Measurements from ENCODE around the gene ADK.

DNA sequence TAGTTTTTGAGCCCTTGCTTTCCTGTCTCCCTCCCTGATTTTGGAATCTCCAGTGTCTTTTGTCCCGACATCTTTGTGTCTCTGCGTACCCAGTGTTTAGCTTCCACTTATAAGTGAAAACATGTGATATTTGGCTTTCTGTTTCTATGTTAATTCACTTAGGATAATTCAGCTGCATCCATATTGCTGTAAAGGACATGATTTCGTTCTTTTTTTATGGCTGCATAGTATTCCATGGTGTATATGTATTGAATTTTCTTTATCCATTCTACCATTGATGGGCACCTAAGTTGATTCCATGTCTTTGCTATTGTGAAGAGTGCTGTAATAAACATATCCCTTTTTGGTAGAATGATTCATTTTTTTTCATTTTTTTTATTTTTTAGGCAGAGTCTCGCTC is 48.3 kb downstream of the ADK start:
- TF ChIP-seq, protein P1, sequence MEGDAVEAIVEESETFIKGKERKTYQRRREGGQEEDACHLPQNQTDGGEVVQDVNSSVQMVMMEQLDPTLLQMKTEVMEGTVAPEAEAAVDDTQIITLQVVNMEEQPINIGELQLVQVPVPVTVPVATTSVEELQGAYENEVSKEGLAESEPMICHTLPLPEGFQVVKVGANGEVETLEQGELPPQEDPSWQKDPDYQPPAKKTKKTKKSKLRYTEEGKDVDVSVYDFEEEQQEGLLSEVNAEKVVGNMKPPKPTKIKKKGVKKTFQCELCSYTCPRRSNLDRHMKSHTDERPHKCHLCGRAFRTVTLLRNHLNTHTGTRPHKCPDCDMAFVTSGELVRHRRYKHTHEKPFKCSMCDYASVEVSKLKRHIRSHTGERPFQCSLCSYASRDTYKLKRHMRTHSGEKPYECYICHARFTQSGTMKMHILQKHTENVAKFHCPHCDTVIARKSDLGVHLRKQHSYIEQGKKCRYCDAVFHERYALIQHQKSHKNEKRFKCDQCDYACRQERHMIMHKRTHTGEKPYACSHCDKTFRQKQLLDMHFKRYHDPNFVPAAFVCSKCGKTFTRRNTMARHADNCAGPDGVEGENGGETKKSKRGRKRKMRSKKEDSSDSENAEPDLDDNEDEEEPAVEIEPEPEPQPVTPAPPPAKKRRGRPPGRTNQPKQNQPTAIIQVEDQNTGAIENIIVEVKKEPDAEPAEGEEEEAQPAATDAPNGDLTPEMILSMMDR (IDR thresholded peaks at IDR 0.05; ENCODE audit: insufficient read depth, low read depth, low read length): no peak
- TF ChIP-seq EZH2 (IDR thresholded peaks at IDR 0.05; ENCODE audit: insufficient read depth, low read length): no peak
